HCEC 1CT (cell line): ENCODE data around the gene MSH3.
"Not testable (repeated sequence)": the region's sequence is repeated elsewhere in the genome, so short reads cannot be mapped to it uniquely, and the experiment has no call there.

Experiments used
- DNase-seq: peaks from one replicate; pipeline ENCODE4 v3.0.0-alpha.2; 2017

Gene MSH3

GRCh38 chr5:80659106-80659505 lies 4.7 kb downstream of the MSH3 start:
- peak; percentile 57 for DNase-seq

GRCh38 chr5:80660661-80661060 lies 6.2 kb downstream of the MSH3 start:
- DNase-seq, result not testable (repeated sequence)

- no peak for DNase-seq
Measured at GRCh38 chr5:80662108-80662507, 7.7 kb downstream of the MSH3 start.

GRCh38 chr5:80665057-80665456 lies 10.6 kb downstream of the MSH3 start:
- DNase-seq, result no peak

GRCh38 chr5:80667384-80667783 lies 12.9 kb downstream of the MSH3 start:
- DNase-seq, result no peak

- no peak for DNase-seq
Measured at GRCh38 chr5:80668016-80668969, 13.8 kb downstream of the MSH3 start.

GRCh38 chr5:80672140-80672736 lies 17.8 kb downstream of the MSH3 start:
- DNase-seq, result peak; percentile 62

- no peak for DNase-seq
Measured at GRCh38 chr5:80676706-80677105, 22.3 kb downstream of the MSH3 start.

GRCh38 chr5:80686757-80687156 lies 32.3 kb downstream of the MSH3 start:
- DNase-seq, result peak; percentile 17

GRCh38 chr5:80688648-80689420 lies 34.4 kb downstream of the MSH3 start:
- no peak for DNase-seq

GRCh38 chr5:80689627-80690026 lies 35.2 kb downstream of the MSH3 start:
- DNase-seq, result no peak

GRCh38 chr5:80695666-80696065 lies 41.2 kb downstream of the MSH3 start:
- no peak for DNase-seq

GRCh38 chr5:80696450-80696849 lies 42.0 kb downstream of the MSH3 start:
- DNase-seq, result no peak

GRCh38 chr5:80697100-80697499 lies 42.6 kb downstream of the MSH3 start:
- no peak for DNase-seq

- DNase-seq, result no peak
Measured at GRCh38 chr5:80698369-80698768, 43.9 kb downstream of the MSH3 start.

GRCh38 chr5:80701597-80701996 lies 47.1 kb downstream of the MSH3 start:
- DNase-seq, result no peak

- DNase-seq, result no peak
Measured at GRCh38 chr5:80703291-80703690, 48.8 kb downstream of the MSH3 start.

- DNase-seq, result no peak
Measured at GRCh38 chr5:80703747-80704146, 49.3 kb downstream of the MSH3 start.

GRCh38 chr5:80704221-80704620 lies 49.8 kb downstream of the MSH3 start:
- DNase-seq, result no peak

- no peak for DNase-seq
Measured at GRCh38 chr5:80705216-80705769, 50.8 kb downstream of the MSH3 start.

- no peak for DNase-seq
Measured at GRCh38 chr5:80705801-80706200, 51.3 kb downstream of the MSH3 start.

GRCh38 chr5:80706835-80707447 lies 52.5 kb downstream of the MSH3 start:
- no peak for DNase-seq

GRCh38 chr5:80707645-80708044 lies 53.2 kb downstream of the MSH3 start:
- peak; percentile 33 for DNase-seq
